ENCODE data around the gene ABHD12.

The ABHD12 gene

DNA sequence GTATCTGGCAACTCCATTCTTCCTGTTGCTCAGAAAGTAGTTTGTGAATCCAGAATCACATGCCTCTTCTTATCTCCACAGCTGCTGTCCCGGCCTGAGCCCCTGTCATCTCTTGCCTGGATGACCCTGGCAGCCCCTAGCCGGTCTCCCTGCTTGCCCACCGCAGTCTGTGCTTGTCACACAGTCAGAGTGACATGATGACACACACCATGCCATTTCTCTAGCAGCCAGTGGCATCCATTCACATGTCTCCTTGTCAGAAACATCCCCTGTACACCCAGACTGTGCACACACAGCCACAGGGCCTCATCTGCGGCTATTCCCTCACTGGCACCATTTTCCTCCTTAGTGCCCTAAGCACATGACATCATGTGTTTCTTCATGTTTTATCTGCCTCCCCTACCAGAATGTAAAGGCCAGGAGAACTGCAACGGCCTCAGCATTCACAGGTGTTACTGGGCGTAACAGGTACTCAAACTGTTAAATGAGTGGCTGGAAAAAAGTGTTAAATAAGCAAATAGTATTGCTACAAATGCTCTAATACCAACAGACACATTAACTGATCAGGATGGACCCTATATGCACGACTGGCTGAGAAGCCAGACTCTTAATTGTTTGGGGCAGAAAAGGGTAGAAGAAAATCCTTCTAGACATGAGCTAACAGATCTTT is 9.6 kb downstream of the ABHD12 start:
- no peak for DNase-seq

DNA sequence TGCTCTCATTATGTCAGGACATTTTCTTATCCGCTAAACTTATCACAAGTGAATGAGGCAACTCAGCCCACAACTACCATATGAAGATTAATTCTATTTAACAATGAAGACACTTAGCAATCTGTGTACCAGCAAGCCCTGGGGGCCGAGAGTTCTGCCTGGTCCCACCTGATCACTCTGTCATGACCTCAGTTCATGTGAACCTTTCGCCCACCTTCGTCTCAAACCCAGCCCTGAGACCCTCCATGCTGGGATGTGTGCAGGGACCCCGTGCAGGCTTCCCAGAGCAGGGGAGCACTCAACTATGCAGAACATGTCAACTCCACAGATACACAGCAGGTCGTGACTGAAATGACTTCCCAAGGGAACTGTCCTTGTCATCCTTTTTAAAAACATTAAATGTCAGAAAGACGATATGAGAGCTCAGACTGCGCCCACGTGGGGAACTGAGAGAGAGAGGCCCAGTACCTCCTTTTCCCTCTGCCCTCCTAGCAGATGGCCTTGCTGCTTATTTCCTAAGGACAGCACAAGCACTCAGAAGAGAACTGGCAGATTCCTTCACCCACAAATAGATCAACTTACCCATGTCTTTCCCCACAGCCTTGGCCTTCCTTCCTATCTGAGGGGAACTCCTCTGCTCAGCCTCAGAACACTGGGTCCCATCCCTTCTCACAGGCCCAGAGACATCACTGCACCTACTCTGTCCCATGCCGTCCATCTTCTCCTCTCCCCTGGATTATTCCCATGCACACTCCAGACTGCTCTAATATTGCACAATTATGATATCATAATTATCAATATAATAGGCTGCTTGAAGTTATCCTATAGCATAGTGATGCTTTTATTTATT is 11.5 kb downstream of the ABHD12 start:
- DNase-seq = peak; percentile 18 to 56

DNA sequence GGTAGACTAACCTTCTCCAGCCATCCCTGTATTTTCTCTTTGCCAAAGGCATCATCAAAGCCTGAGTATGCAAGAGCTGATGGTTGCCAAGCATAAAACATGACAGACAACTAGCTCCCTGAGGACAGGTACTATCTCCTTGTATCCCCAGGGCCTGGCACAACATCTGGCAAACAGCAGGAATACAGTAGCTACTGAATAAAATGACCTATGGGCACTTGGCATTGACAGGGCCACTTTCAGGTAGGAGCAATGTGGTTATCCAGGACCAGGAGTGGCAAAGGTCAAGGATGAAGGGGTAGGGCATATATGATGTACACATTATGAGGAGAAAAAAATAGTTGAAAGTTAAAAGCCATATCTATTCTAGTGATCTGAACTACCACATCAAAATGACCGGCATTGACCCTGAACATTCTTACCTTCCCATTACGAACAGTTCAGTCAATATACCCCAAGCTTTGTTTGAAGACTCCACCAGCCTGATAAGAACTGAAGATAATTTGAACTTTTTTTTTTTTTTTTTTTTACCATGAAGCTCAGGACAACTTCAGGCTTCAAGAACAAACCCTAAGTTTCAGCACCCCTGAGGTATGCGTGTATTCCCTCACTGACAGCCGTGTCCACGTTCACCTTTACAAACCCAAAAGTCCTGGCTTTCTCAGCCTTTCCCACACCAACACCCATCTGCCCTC is 12.3 kb downstream of the ABHD12 start:
- DNase-seq = no peak

DNA sequence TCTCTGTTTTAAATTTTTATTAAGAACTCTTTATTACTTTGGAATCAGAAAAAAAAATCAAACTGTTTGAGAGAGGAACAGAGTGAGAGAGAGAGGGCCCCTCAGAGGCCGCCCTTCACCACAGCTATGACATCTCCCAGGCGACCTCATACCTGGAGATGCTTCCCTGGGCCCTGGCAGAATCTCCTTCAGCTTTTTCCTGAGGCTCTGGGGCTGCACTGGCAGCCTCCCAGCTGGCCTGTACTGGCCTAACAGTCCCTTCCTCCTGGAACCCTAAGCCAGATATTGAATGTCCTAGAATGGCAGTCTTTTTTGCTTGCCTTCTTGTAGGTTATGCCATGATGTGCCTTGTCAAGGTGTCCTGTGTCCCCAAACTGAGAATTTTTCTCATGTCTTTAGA is 13.7 kb downstream of the ABHD12 start:
- no peak for DNase-seq

DNA sequence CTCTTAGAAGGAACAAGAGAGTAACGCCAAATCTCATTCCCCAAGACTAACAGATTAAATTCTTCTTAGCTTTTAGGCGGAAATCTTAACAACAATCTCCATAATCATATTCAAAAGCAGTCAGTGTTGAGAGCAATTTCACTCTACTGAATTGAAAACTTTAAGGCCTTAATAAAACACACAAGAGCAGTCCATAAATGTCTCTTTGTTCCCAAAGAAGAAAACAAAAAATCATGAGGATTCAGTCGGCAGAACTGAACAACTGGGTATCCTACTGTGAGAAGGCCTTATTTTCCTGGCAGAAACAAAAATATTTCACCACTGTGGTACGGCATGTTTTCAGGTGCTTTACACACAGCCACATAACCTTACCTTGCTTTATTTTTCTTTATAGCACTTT is 14.4 kb downstream of the ABHD12 start:
- no peak for DNase-seq

DNA sequence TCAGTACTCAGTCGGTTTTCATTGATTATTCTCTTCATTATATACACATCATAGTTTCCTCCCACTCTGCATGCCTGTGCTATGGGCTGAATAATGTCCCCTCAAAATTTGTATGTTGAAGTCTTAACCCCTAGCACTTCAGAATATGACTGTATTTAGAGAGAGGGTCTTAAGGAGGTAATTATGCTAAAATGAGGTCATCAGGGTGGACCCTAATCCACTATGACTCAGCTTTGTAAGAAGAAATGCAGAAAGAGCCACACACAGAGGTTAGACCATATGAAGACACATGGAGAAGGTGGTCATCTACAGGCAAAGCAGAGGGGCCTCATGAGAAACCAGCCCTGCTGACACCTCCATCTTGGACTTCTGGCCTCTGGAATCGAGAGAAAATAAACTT is 15.8 kb downstream of the ABHD12 start:
- DNase-seq = no peak

DNA sequence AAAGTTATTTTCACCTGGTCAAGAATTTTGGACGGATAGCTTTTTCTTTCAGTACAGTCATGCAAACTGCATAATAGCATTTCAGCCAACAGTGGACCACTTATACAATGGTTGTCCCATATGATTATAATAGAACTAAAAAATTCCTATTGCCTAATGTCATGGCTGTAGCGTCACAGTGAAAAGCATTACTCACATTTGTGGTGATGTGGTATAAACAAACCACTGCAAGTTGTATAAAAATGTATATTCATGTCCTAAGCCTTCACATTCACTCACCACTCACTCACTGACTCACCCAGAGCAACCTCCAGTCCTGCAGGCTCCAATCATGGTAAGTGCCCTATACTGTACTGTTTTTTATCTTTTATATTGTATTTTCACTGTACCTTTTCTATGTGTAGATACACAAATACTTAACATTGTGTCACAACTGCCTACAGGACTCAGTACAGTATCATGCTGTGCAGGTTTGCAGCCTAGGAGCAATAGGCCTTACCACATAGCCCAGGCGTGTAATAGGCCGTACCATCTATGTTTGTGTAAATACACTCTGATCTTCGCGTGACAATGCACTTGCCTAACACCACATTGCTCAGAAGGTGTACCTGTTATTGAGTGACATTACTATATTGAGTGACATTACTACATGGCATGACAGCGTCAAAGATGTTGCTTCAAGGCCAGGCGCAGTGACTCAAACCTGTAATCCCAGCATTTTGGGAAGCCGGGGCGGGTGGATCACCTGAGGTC is 17.9 kb downstream of the ABHD12 start:
- DNase-seq = peak; percentile 11 to 46

DNA sequence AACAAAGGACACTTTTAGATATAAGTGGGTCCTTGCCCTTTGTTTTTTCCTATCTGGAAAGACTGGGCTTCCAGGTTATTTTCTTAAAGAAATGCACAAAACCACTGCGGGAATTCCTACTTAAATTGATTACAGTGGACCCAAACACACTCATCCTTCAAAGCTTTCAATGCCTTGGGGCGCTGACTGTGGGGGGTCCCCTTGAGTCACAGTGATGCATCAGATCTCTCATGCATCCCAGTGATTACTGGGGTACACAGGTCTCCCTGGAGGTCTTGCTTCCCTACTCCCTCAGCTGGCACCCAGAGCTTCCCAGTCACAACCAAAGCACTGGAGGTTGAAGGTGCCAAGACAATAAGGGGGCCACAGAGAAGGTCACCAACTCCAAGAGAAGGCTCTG is 20.7 kb downstream of the ABHD12 start:
- DNase-seq = no peak

DNA sequence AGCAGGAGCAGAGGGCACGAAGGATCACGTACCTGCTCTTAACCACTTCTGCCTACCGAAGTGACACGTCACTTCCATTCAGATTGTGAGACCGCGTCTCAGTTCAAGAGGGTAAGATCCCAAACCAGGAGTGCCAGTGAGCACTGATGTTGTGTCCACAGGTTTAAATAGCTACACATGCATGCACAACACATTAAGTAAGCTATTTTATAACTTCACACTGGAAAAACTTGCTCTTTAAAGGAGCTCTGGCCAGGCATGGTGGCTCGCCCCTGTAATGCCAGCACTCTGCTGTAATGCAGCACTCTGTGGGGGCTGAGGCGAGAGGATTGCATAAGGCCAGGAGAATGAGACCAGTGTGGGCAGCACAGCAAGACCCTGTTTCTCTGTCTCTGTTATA is 21.1 kb downstream of the ABHD12 start:
- DNase-seq = peak; percentile 18 to 42

DNA sequence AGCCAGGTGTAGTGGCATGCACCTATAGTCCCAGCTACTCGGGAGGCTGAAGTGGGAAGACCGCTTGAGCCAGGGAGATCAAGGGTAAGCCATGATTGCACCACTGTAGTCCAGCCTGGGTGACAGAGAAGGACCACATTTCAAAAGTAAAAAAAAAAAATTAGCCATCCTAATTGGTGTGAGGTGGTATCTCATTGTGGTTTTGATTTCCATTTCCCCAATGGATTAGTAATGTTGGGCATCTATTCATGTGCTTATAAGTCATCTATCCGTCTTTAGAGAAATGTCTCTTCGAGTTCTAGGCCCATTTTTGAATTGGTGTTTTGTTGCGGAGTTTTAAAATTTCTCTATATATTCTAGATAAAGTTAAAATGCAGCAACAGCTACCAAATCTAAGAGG is 21.7 kb downstream of the ABHD12 start:
- no peak for DNase-seq

DNA sequence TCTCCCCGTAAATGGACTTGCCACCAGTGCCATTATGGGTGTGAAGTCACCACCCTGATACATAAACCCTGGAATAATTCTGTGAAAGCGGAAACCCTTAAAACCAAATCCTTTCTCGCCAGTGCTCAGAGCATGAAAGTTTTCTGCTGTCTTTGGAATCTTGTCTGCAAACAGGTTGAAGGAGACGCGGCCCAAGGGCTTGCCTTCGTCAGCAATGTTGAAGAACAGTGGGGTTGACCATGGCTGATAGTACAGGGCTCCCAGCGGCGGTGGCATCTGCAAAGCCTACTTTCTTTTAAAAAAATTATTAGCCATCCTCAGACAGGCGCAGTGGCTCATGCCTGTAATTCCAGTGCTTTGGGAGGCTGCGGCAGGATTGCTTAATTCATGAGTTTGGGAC is 22.1 kb downstream of the ABHD12 start:
- no peak for DNase-seq

DNA sequence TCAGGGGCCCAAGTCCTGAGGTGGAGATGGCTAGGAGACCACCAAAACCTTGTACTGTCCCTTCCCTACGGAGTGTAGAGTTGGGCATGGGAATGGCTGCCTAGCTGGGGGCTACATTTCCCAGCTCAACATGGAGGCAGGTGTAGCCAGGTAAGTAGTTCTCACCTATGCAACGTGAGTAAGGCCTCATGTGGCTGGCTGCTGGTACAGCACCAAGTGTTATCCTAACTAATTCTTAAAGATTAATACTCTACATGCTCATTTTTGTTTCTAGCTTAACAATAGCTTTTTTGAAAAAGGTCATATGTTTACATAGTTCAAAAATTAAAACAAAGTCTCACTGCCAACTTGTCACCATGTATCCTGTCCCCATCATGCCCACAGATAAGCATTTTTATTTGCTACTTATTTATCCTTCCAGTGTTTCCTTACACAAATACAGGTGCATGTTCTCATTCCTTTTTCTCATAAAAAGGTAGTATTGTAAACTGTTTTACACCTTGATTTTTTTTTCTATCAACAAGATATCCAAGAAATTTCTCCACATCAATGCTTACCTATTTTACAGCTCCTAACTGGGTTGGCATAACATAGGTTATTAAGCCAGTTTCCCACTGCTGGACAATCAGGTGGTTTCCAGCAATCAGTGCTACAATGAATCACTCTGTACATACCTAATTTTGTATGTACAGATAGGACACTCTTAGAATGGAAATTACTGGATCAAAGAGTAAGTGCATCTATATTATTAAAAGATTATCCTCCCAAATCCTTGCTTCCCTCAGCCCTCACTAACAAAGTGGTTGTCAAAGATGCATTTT is 25.5 kb downstream of the ABHD12 start:
- DNase-seq = no peak

DNA sequence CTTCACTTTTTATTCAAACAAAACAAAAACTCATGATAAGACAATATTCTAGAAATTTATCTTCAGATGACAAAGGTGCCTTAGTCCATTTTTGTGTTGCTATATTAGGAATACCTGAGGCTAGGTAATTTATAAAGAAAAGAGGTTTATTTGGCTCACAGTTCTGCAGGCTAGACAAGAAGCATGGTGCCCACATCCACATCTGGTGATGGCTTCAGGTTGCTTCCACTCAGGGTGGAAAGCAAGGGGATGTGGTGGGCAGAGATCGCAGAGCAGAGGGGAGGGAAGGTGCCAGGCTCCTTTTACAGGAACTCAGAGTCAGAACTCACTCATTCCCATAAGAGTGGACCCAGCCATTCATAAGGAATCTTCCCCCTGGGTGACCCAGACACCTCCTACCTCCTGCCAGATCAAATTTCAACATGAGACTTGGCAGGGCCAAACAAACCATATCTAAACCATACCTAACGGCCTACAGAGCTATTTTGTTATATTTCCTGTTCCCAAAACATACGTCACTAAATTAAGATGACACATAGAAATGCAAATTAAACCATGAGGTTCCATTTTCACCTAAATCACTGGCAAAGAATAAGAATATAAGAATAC is 26.4 kb downstream of the ABHD12 start:
- no peak for DNase-seq

DNA sequence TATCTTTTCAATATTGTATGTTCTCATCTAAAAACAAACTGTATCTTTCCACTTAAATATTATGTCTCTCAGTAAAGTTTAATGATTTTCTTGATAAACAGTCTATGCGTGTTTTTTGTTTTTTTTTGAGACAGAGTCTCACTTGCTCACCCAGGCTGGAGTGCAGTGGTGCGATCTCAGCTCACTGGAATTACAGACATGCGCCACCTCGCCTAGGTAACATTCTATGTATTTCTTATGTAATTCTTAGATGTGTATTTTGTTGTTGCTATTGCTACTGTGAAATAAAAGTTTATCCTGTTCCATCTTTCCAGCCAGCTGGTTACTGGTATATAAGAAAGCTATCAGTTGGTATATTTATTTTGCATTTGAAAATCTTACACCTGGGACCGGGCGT is 29.4 kb downstream of the ABHD12 start:
- DNase-seq = no peak

DNA sequence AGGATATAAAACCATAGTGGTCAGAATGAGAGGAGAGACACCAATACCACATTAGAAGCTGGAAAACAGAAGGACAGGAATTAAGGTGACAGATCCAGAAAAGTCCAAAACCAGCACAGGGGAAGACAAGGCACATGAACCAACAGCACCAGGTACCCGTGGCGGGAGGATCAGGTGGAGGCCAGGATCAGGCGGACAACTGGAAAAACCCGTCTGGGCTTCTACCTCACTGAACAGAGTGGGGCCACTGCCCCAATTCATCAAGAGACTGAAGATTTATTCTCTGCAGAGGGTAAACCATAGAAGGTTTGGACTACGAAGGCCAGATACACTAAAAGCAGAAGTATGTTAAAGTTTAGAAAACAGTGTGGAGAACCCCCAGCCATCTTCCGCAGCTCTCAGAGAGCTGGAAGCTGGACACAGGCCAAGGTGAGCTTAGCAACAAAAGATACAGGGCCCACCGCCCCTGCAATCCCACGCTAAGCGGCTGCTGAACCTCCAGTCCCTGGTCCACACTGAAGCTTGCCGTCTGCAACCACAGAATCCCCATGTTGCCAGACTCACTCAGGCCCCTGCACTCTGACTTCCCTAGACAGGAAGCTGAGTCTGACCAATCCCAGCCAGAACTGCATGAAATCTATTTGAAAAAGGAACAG is 29.9 kb downstream of the ABHD12 start:
- peak; percentile 43 to 62 for DNase-seq

DNA sequence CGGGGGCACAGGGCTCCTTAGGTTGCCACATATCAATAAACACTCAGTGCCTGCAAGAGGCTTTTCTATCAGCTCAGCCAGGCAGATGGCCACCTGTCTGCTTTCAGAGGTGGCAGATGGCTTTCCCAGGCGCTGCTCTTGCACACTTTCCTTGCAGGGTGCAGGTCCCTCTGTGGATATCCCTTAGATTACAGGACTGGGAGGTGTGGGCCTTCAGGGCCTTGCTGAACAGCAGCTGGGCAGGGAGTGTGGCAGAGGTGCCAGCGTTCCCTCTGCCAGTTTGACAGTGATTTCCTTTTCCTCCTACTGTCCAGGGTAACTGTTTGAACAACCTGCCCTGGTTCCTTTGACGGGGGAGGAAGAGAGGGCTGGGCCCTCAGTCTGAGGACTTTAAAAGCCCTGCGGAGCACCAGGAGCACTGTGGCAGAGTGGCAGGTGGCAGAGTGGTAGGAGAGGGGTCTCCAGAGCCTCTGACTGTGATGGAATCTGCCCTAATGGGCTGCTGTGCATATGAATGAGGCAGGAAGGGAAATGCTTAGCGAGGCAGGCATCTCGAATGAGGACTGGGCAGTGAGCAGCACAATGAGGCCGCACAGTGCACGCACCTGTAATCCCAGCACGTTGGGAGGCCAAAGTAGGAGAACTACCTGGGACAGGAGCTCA is 34.2 kb downstream of the ABHD12 start:
- DNase-seq = no peak

DNA sequence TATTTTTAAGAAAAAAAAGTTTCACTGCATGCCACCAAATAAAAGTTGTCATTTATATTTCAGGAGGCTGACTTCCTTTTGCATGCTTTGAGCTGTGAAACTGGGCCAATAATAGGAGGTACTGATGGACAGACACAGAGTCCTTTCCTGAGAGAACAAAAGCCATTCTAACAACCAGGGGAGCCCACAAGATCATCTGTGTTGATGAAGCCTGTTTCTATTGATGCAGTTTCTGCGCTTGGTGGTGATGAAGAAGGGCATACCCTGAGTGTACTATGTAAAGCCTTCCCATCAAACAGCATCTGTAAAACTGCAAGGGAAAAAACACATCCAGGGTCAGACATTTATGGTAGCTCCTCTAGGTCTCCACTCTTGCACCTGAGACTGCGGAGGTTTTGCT is 34.8 kb downstream of the ABHD12 start:
- DNase-seq = no peak

DNA sequence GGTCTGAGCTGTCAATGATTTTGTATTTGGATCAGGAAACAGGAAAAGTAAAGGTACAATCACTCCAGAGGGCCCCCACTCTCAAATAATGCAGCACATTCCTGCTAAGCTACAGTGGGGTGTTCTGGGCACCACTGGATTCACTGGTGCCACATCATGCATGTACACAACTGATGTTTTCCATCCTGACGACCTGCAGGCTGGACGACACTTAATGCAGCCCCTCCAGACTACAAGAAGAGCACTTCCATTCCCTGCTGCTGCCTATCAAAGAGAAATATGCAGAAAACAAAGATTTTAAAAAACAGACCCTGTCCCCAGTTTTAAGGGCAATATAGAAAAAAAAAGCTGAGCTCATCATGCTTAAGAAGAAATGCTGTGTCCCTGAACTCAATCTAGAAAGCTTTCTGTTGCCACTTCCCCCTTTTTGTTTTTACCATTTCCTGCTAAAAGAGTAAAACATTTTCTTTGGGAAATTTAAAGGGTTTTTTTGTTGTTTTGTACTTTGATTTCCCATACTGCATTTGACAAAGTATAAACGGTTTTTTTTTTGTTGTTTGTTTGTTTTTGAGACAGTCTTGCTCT is 35.5 kb downstream of the ABHD12 start:
- peak in 1 of 2 donors; percentile 13 for DNase-seq

DNA sequence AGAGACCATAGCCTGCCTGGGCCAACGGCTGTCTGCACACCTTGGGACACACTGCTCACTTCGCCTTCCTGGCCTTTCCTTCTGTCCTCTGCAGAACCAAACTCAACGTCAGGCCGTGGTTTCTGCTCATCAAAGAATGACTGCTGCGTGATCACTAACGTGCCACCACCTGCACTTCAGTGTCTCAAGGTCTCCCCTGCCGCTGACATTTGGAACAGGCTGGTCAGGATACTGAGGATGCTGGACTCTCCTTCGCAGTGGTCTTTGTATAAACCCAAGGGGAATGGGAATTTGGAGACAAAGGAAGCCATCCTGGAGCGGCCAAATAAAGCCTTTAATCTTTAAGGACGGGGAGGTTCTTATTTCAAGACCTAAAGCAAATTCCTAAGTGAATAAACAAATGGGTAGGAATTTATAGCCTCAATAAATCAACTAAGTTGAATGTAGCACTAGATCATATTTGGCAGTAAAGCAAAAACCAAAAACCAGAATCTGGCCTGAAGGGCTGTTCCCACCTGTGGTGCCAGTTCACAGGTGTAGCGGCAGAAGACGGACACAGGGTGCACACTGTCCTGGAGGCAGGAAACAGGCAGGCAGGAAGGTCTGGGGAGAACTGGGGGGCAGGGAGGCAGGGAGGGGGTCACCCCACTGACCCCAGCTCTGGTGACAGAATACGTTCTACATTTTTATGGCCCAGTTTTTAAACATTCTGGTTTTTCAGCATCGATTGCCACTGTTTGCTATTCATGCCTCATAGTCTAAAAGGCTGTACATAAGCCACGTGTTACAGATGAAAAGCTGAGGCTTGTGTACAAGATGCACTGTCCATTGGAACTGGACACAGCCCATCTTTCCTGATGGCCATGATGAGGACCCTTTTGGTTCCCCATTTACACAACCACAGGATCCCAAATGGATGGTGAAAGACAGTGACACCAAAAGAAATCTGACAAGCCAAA is 36.6 kb downstream of the ABHD12 start:
- no peak for DNase-seq
